Loucy (cell line): ENCODE results near the gene STAB2.

Experiments used
- H2AFZ ChIP-seq: fragments of 200-600 bp; sonication (generic); 2 replicates; pipeline ENCODE4 v1.6.0; 2016; ENCODE audit warnings: antibody characterized with exemption, mild to moderate bottlenecking, low read length, moderate library complexity
- H3F3A ChIP-seq: fragments of 200-600 bp; 2 replicates; pipeline ENCODE4 v1.6.0; 2016; ENCODE audit warnings: antibody characterized with exemption, low read depth, mild to moderate bottlenecking
- H3K27me3 ChIP-seq: fragments of 200-600 bp; sonication (generic); 2 replicates; pipeline ENCODE4 v1.6.1; 2014; ENCODE audit warnings: low read length, mild to moderate bottlenecking; ENCODE audit not compliant: insufficient read depth, poor library complexity, severe bottlenecking
- H3K36me3 ChIP-seq: fragments of 200-600 bp; sonication (generic); 2 replicates; pipeline ENCODE4 v1.6.1; 2016; ENCODE audit warnings: low read length; ENCODE audit not compliant: insufficient read depth
- H3K4me1 ChIP-seq: fragments of 200-600 bp; sonication (generic); 2 replicates; pipeline ENCODE4 v1.5.1; 2014; ENCODE audit warnings: low read length, mild to moderate bottlenecking; ENCODE audit not compliant: insufficient read depth, poor library complexity, severe bottlenecking
- H3K4me2 ChIP-seq: fragments of 200-600 bp; sonication (generic); 2 replicates; pipeline ENCODE4 v1.6.0; 2014; ENCODE audit warnings: antibody characterized with exemption, low read length, low read depth, mild to moderate bottlenecking; ENCODE audit not compliant: poor library complexity, severe bottlenecking
- H3K4me3 ChIP-seq: fragments of 200-600 bp; sonication (generic); 2 replicates; pipeline ENCODE4 v1.5.1; 2014; ENCODE audit warnings: low read length, mild to moderate bottlenecking, mixed read lengths; ENCODE audit not compliant: poor library complexity, severe bottlenecking
- H3K79me2 ChIP-seq: fragments of 200-600 bp; sonication (generic); 2 replicates; pipeline ENCODE4 v1.6.1; 2014; ENCODE audit warnings: low read length; ENCODE audit not compliant: insufficient read depth
- H3K9ac ChIP-seq: fragments of 200-600 bp; sonication (generic); 2 replicates; pipeline ENCODE4 v1.6.0; 2014; ENCODE audit warnings: mild to moderate bottlenecking, low read depth, low read length, moderate library complexity; ENCODE audit not compliant: poor library complexity, severe bottlenecking
- H3K9me2 ChIP-seq: fragments of 200-600 bp; sonication (generic); replicated peaks from 2 replicates; pipeline ENCODE4 v1.6.1; 2016; ENCODE audit warnings: low read depth, low read length, mixed read lengths
- H3K9me3 ChIP-seq: fragments of 200-600 bp; sonication (generic); 2 replicates; pipeline ENCODE4 v1.6.1; 2014; ENCODE audit warnings: mild to moderate bottlenecking, antibody characterized with exemption, low read length, low read depth; ENCODE audit not compliant: insufficient read depth
- H4K20me1 ChIP-seq: fragments of 200-600 bp; sonication (generic); 2 replicates; pipeline ENCODE4 v1.6.0; 2014; ENCODE audit warnings: antibody characterized with exemption, low read length, mild to moderate bottlenecking; ENCODE audit not compliant: insufficient read depth, poor library complexity, severe bottlenecking
- CTCF ChIP-seq: fragments of 200-600 bp; sonication (generic); conservative IDR thresholded peaks from 2 replicates; pipeline ENCODE4 v1.5.1; 2014; ENCODE audit warnings: mild to moderate bottlenecking, antibody characterized with exemption, low read length
- EZH2phosphoT487 ChIP-seq: fragments of 200-600 bp; IDR thresholded peaks from 2 replicates; pipeline ENCODE4 v1.6.1; 2018; ENCODE audit warnings: antibody characterized with exemption, mild to moderate bottlenecking, moderate library complexity, borderline replicate concordance

STAB2 gene

GRCh38 chr12:103637429-103637828 lies 50.4 kb downstream of the STAB2 start:
- H3K9me3 ChIP-seq, result no peaks in the 10 kb centered on the region
- no peak overlapping the region for H3K9ac ChIP-seq
- no peaks in the 10 kb centered on the region for H4K20me1 ChIP-seq
- no peak overlapping the region for H2AFZ ChIP-seq
- no peaks in the 10 kb centered on the region for H3K4me1 ChIP-seq
- H3K79me2 ChIP-seq, result no peaks in the 10 kb centered on the region
- H3K36me3 ChIP-seq, result no peaks in the 10 kb centered on the region
- TF ChIP-seq EZH2phosphoT487 (no peak), CTCF (no peak)
- no peak overlapping the region for H3K4me3 ChIP-seq
- H3K4me2 ChIP-seq, result no peak overlapping the region
- H3K27me3 ChIP-seq, result no peaks in the 10 kb centered on the region
- no peaks in the 10 kb centered on the region for H3F3A ChIP-seq
- no peaks in the 10 kb centered on the region for H3K9me2 ChIP-seq

GRCh38 chr12:103639983-103640382 lies 52.9 kb downstream of the STAB2 start:
- no peaks in the 10 kb centered on the region for H3K4me1 ChIP-seq
- no peak overlapping the region for H3K4me2 ChIP-seq
- H3K36me3 ChIP-seq, result no peaks in the 10 kb centered on the region
- H3K9me2 ChIP-seq, result no peaks in the 10 kb centered on the region
- no peak for TF ChIP-seq EZH2phosphoT487
- no peak for TF ChIP-seq CTCF
- H3K9ac ChIP-seq, result no peak overlapping the region
- H3K9me3 ChIP-seq, result no peaks in the 10 kb centered on the region
- H2AFZ ChIP-seq, result no peak overlapping the region
- no peaks in the 10 kb centered on the region for H3K27me3 ChIP-seq
- H4K20me1 ChIP-seq, result no peaks in the 10 kb centered on the region
- H3K4me3 ChIP-seq, result no peak overlapping the region
- no peaks in the 10 kb centered on the region for H3F3A ChIP-seq
- no peaks in the 10 kb centered on the region for H3K79me2 ChIP-seq

- Histone ChIP-seq H4K20me1 (no peaks in the 10 kb centered on the region), H3K79me2 (no peaks in the 10 kb centered on the region), H3F3A (no peaks in the 10 kb centered on the region), H3K27me3 (no peaks in the 10 kb centered on the region), H3K4me3 (no peak overlapping the region), H3K4me1 (no peaks in the 10 kb centered on the region), H2AFZ (no peak overlapping the region), H3K9me3 (no peaks in the 10 kb centered on the region), H3K4me2 (no peak overlapping the region), H3K9ac (no peak overlapping the region), H3K36me3 (no peaks in the 10 kb centered on the region), H3K9me2 (no peaks in the 10 kb centered on the region)
- TF ChIP-seq CTCF (no peak), EZH2phosphoT487 (no peak)
Observed at GRCh38 chr12:103640410-103640809, 53.3 kb downstream of the STAB2 start.
